Neuronal stem cell (in vitro differentiated cells): Measurements from ENCODE around the gene USF2.

Experiments used
- DNase-seq: peaks from one replicate; pipeline ENCODE4 v3.0.0-alpha.2; 2013; ENCODE audit warnings: low spot score
- H2AFZ ChIP-seq: one replicate; pipeline ENCODE4 v1.6.1; 2013; ENCODE audit warnings: mild to moderate bottlenecking, low read length, inconsistent platforms
- H2AK5ac ChIP-seq: 2 replicates; pipeline ENCODE4 v1.6.1; 2013; ENCODE audit warnings: low read depth, mild to moderate bottlenecking, inconsistent platforms, low read length, moderate library complexity, mixed read lengths
- H2BK120ac ChIP-seq: 2 replicates; pipeline ENCODE4 v1.6.1; 2013; ENCODE audit warnings: low read depth, mild to moderate bottlenecking, inconsistent platforms, low read length, moderate library complexity, mixed read lengths
- H2BK12ac ChIP-seq: one replicate; pipeline ENCODE4 v1.6.1; 2013; ENCODE audit warnings: low read length, inconsistent platforms
- H2BK15ac ChIP-seq: 2 replicates; pipeline ENCODE4 v1.6.1; 2013; ENCODE audit warnings: mild to moderate bottlenecking, low read length, inconsistent platforms, mixed read lengths
- H2BK5ac ChIP-seq: one replicate; pipeline ENCODE4 v1.6.1; 2013; ENCODE audit warnings: inconsistent platforms, mild to moderate bottlenecking, low read length, moderate library complexity
- H3K14ac ChIP-seq: one replicate; pipeline ENCODE4 v1.6.1; 2013; ENCODE audit warnings: low read length, inconsistent platforms
- H3K18ac ChIP-seq: 2 replicates; pipeline ENCODE4 v1.6.1; 2013; ENCODE audit warnings: low read length, inconsistent platforms
- H3K23ac ChIP-seq: 2 replicates; pipeline ENCODE4 v1.6.1; 2013; ENCODE audit warnings: low read depth, mild to moderate bottlenecking, mixed read lengths, low read length, inconsistent platforms; ENCODE audit not compliant: poor library complexity
- H3K27ac ChIP-seq: replicated peaks from 3 replicates; pipeline ENCODE4 v1.5.1; 2013; ENCODE audit warnings: low read length, inconsistent platforms
- H3K27me3 ChIP-seq, 3 experiments: 2 replicates each; pipeline ENCODE4 v1.6.1; 2013; ENCODE audit warnings: low read length in 3 of 3, mild to moderate bottlenecking in 2 of 3, inconsistent platforms in 1 of 3, low read depth in 1 of 3, mixed read lengths in 1 of 3, moderate library complexity in 1 of 3; ENCODE audit not compliant: control insufficient read depth in 3 of 3, insufficient read depth in 3 of 3
- H3K36me3 ChIP-seq, 2 donors: replicated peaks in 1 of 2; 2 replicates each; pipeline ENCODE4 v1.6.1; 2013; ENCODE audit warnings: low read length in 2 of 2; ENCODE audit not compliant: control insufficient read depth in 2 of 2, insufficient read depth in 2 of 2
- H3K4ac ChIP-seq: 2 replicates; pipeline ENCODE4 v1.6.1; 2013; ENCODE audit warnings: inconsistent platforms, mild to moderate bottlenecking, low read length, moderate library complexity
- H3K4me1 ChIP-seq, 2 donors: 1 replicate in 1 of 2; 2 replicates in 1 of 2; pipeline ENCODE4 v1.6.1; 2013; ENCODE audit warnings: low read length in 2 of 2, low read depth in 1 of 2; ENCODE audit not compliant: control insufficient read depth in 2 of 2, insufficient read depth in 1 of 2
- H3K4me2 ChIP-seq: one replicate; pipeline ENCODE4 v1.6.1; 2013; ENCODE audit warnings: mild to moderate bottlenecking, low read length, inconsistent platforms; ENCODE audit not compliant: insufficient read depth, poor library complexity, severe bottlenecking
- H3K4me3 ChIP-seq, 2 donors: 2 replicates each; pipeline ENCODE4 v1.5.1; 2013; ENCODE audit warnings: low read length in 2 of 2, mild to moderate bottlenecking in 2 of 2, inconsistent platforms in 1 of 2, moderate library complexity in 1 of 2
- H3K79me1 ChIP-seq: one replicate; pipeline ENCODE4 v1.6.1; 2013; ENCODE audit warnings: low read depth, mild to moderate bottlenecking, inconsistent platforms, low read length, moderate library complexity
- H3K9ac ChIP-seq: one replicate; pipeline ENCODE4 v1.6.1; 2013; ENCODE audit warnings: mild to moderate bottlenecking, low read depth, low read length, inconsistent platforms; ENCODE audit not compliant: poor library complexity
- H3K9me3 ChIP-seq, 2 donors: replicated peaks in 1 of 2; 2 replicates each; pipeline versions ENCODE3 to v1.6.1; 2013; ENCODE audit warnings: low read length in 2 of 2, mild to moderate bottlenecking in 2 of 2, inconsistent platforms in 1 of 2, low read depth in 1 of 2, mixed read lengths in 1 of 2, moderate library complexity in 1 of 2; ENCODE audit not compliant: control insufficient read depth in 2 of 2, insufficient read depth in 1 of 2
- H4K8ac ChIP-seq: one replicate; pipeline ENCODE4 v1.6.1; 2013; ENCODE audit warnings: low read depth, mild to moderate bottlenecking, inconsistent platforms, low read length, moderate library complexity
- H4K91ac ChIP-seq: one replicate; pipeline ENCODE4 v1.6.1; 2013; ENCODE audit warnings: low read length, low read depth, mild to moderate bottlenecking, inconsistent platforms; ENCODE audit not compliant: poor library complexity
- WGBS, 2 donors: extraction: QIAGEN DNeasy Blood & Tissue Kit; methylation state at CpG; one replicate each; pipeline ENCODE4 v1.1.7; 2013; ENCODE audit warnings: missing lambda C conversion rate in 2 of 2, mixed read lengths in 1 of 2; ENCODE audit not compliant: insufficient read length in 2 of 2, insufficient replicate concordance in 1 of 2; ENCODE audit errors: extremely low coverage in 2 of 2; 5-methylcytosine and 5-hydroxymethylcytosine counted together

The USF2 gene

GRCh38 chr19:35307931-35308330, 39.2 kb downstream of the USF2 start:
- H2BK15ac ChIP-seq, result no peak overlapping the region
- peaks cover 0 to 2% of the 10 kb centered on the region in 2 donors for H3K9me3 ChIP-seq
- H2AFZ ChIP-seq, result no peak overlapping the region
- peaks cover 4% of the 10 kb centered on the region in 2 donors for H3K4me1 ChIP-seq
- H3K4me3 ChIP-seq, result no peak overlapping the region
- no peak overlapping the region for H3K23ac ChIP-seq
- WGBS, 2 donors, result no CpG with 5 or more reads among the region's 10 CpGs
- H4K8ac ChIP-seq, result no peak overlapping the region
- peak overlapping the region; percentile 44 for H2AK5ac ChIP-seq
- H4K91ac ChIP-seq, result no peak overlapping the region
- H3K27me3 ChIP-seq, result peaks cover 0 to 13% (median 0%) of the 10 kb centered on the region in 3 experiments
- H3K79me1 ChIP-seq, result no peaks in the 10 kb centered on the region
- no peak for DNase-seq
- peak overlapping the region; percentile 7 for H3K9ac ChIP-seq
- H3K4me2 ChIP-seq, result no peak overlapping the region
- no peaks in the 10 kb centered on the region for H3K36me3 ChIP-seq
- no peak overlapping the region for H2BK120ac ChIP-seq
- no peak overlapping the region for H3K14ac ChIP-seq
- H3K27ac ChIP-seq, result no peak overlapping the region
- no peak overlapping the region for H3K4ac ChIP-seq
- H3K18ac ChIP-seq, result no peak overlapping the region
- no peak overlapping the region for H2BK12ac ChIP-seq
- no peak overlapping the region for H2BK5ac ChIP-seq

- peaks cover 0 to 2% of the 10 kb centered on the region in 2 donors for H3K9me3 ChIP-seq
- no peak overlapping the region for H3K23ac ChIP-seq
- no peak overlapping the region for H2AFZ ChIP-seq
- no peak overlapping the region for H2BK15ac ChIP-seq
- no peak overlapping the region for H3K27ac ChIP-seq
- no peak overlapping the region for H3K4me2 ChIP-seq
- no peaks in the 10 kb centered on the region for H3K79me1 ChIP-seq
- peaks cover 4% of the 10 kb centered on the region in 2 donors for H3K4me1 ChIP-seq
- no peak overlapping the region for H4K91ac ChIP-seq
- H3K18ac ChIP-seq, result no peak overlapping the region
- H3K36me3 ChIP-seq, result no peaks in the 10 kb centered on the region
- H2BK12ac ChIP-seq, result no peak overlapping the region
- H3K14ac ChIP-seq, result no peak overlapping the region
- H2BK120ac ChIP-seq, result no peak overlapping the region
- WGBS, 2 donors, result no CpG with 5 or more reads among the region's 7 CpGs
- no peak overlapping the region for H3K4ac ChIP-seq
- H2AK5ac ChIP-seq, result no peak overlapping the region
- DNase-seq, result no peak
- no peak overlapping the region for H4K8ac ChIP-seq
- no peak overlapping the region for H3K9ac ChIP-seq
- no peak overlapping the region for H2BK5ac ChIP-seq
- peaks cover 0 to 13% (median 0%) of the 10 kb centered on the region in 3 experiments for H3K27me3 ChIP-seq
- H3K4me3 ChIP-seq, result no peak overlapping the region
Observed at GRCh38 chr19:35308910-35309309, 40.1 kb downstream of the USF2 start.

- Histone ChIP-seq H3K14ac (peak overlapping the region; percentile 31), H2BK5ac (no peak overlapping the region), H3K23ac (peak overlapping the region; percentile 85), H2BK120ac (no peak overlapping the region), H3K36me3 (no peaks in the 10 kb centered on the region), H3K4me2 (peak overlapping the region; percentile 11), H3K9ac (no peak overlapping the region), H3K18ac (peak overlapping the region; percentile 85), H3K27ac (no peak overlapping the region), H3K27me3 (peaks cover 0 to 13% (median 0%) of the 10 kb centered on the region in 3 experiments), H3K4me3 (no peak overlapping the region), H3K4ac (no peak overlapping the region), H3K79me1 (no peaks in the 10 kb centered on the region), H2BK15ac (peak overlapping the region; percentile 26), H3K4me1 (peaks cover 4% of the 10 kb centered on the region in 2 donors), H2AFZ (peak overlapping the region; percentile 18), H4K91ac (no peak overlapping the region), H2AK5ac (peak overlapping the region; percentile 88), H4K8ac (no peak overlapping the region), H3K9me3 (peaks cover 0 to 2% of the 10 kb centered on the region in 2 donors), H2BK12ac (peak overlapping the region; percentile 41)
- no peak for DNase-seq
- WGBS, 2 donors, result no CpG with 5 or more reads among the region's 47 CpGs
Observed at GRCh38 chr19:35309481-35310279, 40.9 kb downstream of the USF2 start.

GRCh38 chr19:35310331-35310730, 41.6 kb downstream of the USF2 start:
- no CpG with 5 or more reads among the region's 12 CpGs for WGBS, 2 donors

More at GRCh38 chr19:35310331-35310730, 41.6 kb downstream of the USF2 start:
- Histone ChIP-seq H3K4me3 (no peak overlapping the region), H3K79me1 (no peaks in the 10 kb centered on the region), H3K18ac (no peak overlapping the region), H3K27me3 (peaks cover 0 to 13% (median 0%) of the 10 kb centered on the region in 3 experiments), H2BK15ac (no peak overlapping the region), H3K36me3 (no peaks in the 10 kb centered on the region), H3K4me1 (peaks cover 4% of the 10 kb centered on the region in 2 donors), H2BK12ac (no peak overlapping the region), H3K9ac (no peak overlapping the region), H3K4ac (no peak overlapping the region), H2BK5ac (no peak overlapping the region), H4K8ac (no peak overlapping the region), H2AK5ac (peak overlapping the region; percentile 88), H3K4me2 (no peak overlapping the region), H2AFZ (no peak overlapping the region), H3K27ac (no peak overlapping the region), H4K91ac (no peak overlapping the region), H3K9me3 (peaks cover 0 to 1% of the 10 kb centered on the region in 2 donors), H3K23ac (no peak overlapping the region), H3K14ac (no peak overlapping the region), H2BK120ac (no peak overlapping the region)
- DNase-seq, result no peak
